ENCODE measurements around the gene LANCL2. TPM values are rescaled to one million over a fixed set of nuclear protein-coding genes. Genes with fewer than 3 reads are reported as not detected.

The LANCL2 gene
- total RNA-seq, 1 donor from 2014 or later = 18.5 TPM

- no peaks in the 10 kb centered on the region for H3K27me3 ChIP-seq (ENCODE audit: control insufficient read depth, insufficient read depth, low read length)
- H3K4me3 ChIP-seq (ENCODE audit: low read depth, low read length) = no peak overlapping the region
- H3K36me3 ChIP-seq (ENCODE audit: control insufficient read depth, insufficient read depth, low read length) = no peaks in the 10 kb centered on the region
- TF ChIP-seq, protein P1, sequence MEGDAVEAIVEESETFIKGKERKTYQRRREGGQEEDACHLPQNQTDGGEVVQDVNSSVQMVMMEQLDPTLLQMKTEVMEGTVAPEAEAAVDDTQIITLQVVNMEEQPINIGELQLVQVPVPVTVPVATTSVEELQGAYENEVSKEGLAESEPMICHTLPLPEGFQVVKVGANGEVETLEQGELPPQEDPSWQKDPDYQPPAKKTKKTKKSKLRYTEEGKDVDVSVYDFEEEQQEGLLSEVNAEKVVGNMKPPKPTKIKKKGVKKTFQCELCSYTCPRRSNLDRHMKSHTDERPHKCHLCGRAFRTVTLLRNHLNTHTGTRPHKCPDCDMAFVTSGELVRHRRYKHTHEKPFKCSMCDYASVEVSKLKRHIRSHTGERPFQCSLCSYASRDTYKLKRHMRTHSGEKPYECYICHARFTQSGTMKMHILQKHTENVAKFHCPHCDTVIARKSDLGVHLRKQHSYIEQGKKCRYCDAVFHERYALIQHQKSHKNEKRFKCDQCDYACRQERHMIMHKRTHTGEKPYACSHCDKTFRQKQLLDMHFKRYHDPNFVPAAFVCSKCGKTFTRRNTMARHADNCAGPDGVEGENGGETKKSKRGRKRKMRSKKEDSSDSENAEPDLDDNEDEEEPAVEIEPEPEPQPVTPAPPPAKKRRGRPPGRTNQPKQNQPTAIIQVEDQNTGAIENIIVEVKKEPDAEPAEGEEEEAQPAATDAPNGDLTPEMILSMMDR (IDR thresholded peaks at IDR 0.05; ENCODE audit: insufficient read depth, low read length, poor library complexity, severe bottlenecking) = no peak
- no peak for DNase-seq (ENCODE audit: low read depth)
Measured at GRCh38 chr7:55441774-55442522, 76.8 kb downstream of the LANCL2 start.

GRCh38 chr7:55444786-55445185 lies 79.6 kb downstream of the LANCL2 start:
- TF ChIP-seq, protein P1 (IDR thresholded peaks at IDR 0.05; ENCODE audit: insufficient read depth, low read length, poor library complexity, severe bottlenecking) = no peak
- no peak for DNase-seq (ENCODE audit: low read depth)
- Histone ChIP-seq H3K36me3 (ENCODE audit: control insufficient read depth, insufficient read depth, low read length) (no peaks in the 10 kb centered on the region), H3K27me3 (ENCODE audit: control insufficient read depth, insufficient read depth, low read length) (peaks cover 7% of the 10 kb centered on the region), H3K4me3 (ENCODE audit: low read depth, low read length) (no peak overlapping the region)

GRCh38 chr7:55448526-55448925 lies 83.4 kb downstream of the LANCL2 start:
- TF ChIP-seq, protein P1 (IDR thresholded peaks at IDR 0.05; ENCODE audit: insufficient read depth, low read length, poor library complexity, severe bottlenecking) = no peak
- H3K27me3 ChIP-seq (ENCODE audit: control insufficient read depth, insufficient read depth, low read length) = peaks cover 7% of the 10 kb centered on the region
- DNase-seq (ENCODE audit: low read depth) = no peak
- no peak overlapping the region for H3K4me3 ChIP-seq (ENCODE audit: low read depth, low read length)
- no peaks in the 10 kb centered on the region for H3K36me3 ChIP-seq (ENCODE audit: control insufficient read depth, insufficient read depth, low read length)

DNA sequence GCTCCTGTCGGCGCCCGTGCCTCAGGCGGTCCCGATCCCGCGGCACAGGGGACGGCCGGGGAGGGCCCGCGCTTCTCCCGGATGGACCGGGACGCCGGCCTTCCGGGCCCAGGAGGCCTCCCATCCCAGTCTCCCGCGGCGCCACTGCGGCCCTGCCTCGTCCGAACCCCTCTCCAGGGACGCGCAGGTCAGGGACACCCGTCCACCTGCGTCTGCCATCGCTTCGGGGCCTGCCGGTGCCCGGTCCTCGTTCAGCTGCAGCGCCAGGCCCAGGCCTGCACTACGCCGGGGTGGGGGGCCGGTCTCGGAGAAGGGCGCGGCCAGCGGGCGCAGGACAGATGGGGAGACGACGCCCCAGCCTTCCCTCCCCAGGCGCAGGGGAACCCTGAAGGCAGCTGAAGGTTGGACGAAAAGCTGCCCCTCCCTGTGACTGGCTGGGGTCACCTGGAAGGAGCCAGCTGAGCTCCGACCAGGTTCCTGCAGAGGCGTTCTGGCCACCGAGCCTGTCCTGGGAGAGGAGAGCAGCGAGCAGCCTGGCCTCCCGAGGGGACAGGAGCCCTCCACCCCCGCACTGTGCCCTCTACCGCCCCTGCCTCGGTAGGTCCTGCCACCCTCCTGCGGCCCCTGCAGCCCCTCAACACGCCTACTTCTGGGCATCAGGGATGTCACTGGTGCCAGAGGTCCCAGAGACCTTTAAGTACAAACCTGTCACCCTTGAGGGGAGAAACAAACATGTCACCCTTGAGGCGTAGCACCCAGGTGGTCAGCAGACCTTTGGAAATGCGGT lies 84.3 kb downstream of the LANCL2 start:
- H3K4me3 ChIP-seq (ENCODE audit: low read depth, low read length) = no peak overlapping the region
- TF ChIP-seq, protein P1 (IDR thresholded peaks at IDR 0.05; ENCODE audit: insufficient read depth, low read length, poor library complexity, severe bottlenecking) = no peak

GRCh38 chr7:55449992-55450535 lies 84.9 kb downstream of the LANCL2 start:
- H3K36me3 ChIP-seq (ENCODE audit: control insufficient read depth, insufficient read depth, low read length) = no peaks in the 10 kb centered on the region
- peaks cover 7% of the 10 kb centered on the region for H3K27me3 ChIP-seq (ENCODE audit: control insufficient read depth, insufficient read depth, low read length)
- DNase-seq (ENCODE audit: low read depth) = no peak
- H3K4me3 ChIP-seq (ENCODE audit: low read depth, low read length) = no peak overlapping the region
- TF ChIP-seq, protein P1 (IDR thresholded peaks at IDR 0.05; ENCODE audit: insufficient read depth, low read length, poor library complexity, severe bottlenecking) = no peak

More for the DNA sequence above, 84.3 kb downstream of the LANCL2 start:
- Histone ChIP-seq H3K36me3 (ENCODE audit: control insufficient read depth, insufficient read depth, low read length) (no peaks in the 10 kb centered on the region), H3K27me3 (ENCODE audit: control insufficient read depth, insufficient read depth, low read length) (peaks cover 7% of the 10 kb centered on the region)
- no peak for DNase-seq (ENCODE audit: low read depth)

Data from kidney epithelial cell (primary cell).